GM21360 (cell line): Measurements from ENCODE around the gene LRRC7.

Experiments
- ATAC-seq: cut with Tn5 transposase; IDR thresholded peaks from one replicate; pipeline ENCODE4 v1.9.1; 2021; ENCODE audit warnings: mild to moderate bottlenecking, moderate library complexity; ENCODE audit not compliant: unreplicated experiment

LRRC7 gene

DNA sequence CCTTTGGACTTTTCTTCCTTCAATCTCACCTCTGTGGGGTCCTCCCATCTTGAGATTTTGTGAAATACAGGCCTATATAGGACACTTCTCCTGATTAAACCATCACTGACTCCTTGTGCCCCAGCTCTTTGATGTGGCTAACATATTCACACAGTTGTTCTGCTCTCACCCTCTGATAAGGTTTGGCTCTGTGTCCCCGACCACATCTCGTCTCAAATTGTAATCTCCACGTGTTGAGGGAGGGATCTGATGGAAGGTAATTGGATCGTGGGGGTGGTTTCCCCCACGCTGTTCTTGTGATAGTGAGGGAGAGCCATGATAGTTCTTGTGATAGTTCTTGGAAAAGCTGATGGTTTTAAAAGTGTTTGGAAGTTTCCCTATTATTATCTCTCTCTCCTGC, 19.7 kb downstream of the LRRC7 start:
- ATAC-seq: no peak

DNA sequence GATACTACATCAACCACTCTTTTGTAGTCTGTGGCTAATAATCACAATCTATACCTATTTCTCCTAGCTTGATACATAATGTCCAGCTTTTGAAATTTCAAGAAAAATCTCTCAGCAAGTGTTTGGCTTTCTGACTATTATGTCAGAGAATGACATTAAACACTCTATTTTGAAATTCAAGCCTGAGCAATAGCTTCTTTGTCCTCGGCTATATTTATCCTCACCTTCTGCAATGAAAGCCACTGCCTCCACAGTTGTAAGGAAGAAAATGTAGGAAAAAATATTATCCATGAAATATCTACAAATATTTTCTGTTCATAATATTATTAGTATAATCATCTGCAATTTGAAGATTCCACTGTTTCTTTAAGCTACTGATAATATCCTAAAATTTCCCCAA, 22.1 kb downstream of the LRRC7 start:
- no peak for ATAC-seq

DNA sequence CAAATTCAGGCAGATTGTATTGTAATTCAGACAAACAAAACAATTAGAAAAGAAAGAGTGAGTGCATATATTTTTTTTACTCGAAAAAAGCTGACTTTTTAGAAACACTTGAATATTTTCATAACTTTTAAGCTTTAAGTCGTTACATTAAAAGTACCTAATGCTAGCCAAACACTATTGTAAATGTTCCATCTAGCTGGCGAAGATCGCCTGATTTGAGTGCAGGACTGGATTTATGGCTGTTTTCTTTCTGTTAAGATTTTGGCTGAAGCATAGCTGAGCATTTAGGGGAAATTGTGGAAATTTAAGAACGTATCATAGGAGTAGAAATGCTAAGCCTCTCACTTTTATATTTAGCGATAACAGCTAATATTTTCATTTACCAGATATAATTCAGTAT, 24.6 kb downstream of the LRRC7 start:
- ATAC-seq: no peak

DNA sequence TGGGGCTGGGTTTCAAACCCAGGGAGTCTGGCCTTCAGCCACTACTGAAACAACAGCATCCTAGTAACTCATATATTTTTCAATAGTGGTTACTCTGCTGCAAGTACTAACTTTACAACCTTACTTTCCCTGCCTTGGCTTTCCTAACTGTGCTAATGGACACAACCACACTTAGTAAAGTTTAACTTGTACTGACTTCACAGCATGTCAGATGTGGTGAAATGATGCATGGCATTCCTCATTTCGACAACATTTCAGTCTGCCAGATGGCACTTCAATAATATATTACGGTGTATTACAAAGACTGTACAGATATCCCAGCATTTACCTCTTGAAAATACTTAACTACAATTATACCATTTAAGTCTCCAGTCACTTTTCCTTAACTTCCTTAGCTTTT, 27.8 kb downstream of the LRRC7 start:
- no peak for ATAC-seq

DNA sequence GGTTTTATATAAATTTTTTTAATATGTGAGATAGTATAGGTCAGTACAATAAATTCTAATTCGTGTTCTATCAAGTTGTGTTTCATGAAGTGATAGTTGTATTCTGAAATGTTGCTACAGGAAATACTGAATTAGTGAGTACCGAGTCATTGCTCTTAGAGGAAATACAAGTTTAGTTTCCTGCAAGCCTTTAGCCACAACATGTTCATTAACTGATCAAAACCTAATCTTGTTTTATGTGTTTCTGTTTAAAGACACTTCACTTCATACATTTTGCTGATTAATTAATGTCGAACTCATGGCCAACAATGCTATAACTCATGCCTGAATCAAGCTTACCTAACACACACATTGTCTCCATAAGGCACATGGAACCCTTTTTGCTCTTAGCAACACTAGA, 43.6 kb downstream of the LRRC7 start:
- ATAC-seq: no peak

DNA sequence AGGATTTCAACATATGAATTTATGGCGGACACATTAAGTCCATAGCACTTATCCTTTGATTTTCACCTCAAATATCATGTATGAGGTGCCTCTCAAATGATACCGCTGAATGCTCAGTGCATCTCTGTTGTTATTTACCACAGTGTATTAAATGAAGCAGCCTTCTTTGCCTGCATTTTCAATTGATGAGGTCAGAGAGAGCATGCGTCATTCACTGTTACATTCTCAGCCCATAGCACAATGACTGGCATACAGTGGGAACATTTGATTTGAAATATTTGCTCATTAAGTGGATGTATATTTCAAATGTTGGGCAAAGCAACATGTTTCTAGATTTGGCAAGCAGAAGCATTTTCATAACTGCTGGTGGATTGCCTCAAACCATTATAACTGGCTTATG, 45.7 kb downstream of the LRRC7 start:
- no peak for ATAC-seq

DNA sequence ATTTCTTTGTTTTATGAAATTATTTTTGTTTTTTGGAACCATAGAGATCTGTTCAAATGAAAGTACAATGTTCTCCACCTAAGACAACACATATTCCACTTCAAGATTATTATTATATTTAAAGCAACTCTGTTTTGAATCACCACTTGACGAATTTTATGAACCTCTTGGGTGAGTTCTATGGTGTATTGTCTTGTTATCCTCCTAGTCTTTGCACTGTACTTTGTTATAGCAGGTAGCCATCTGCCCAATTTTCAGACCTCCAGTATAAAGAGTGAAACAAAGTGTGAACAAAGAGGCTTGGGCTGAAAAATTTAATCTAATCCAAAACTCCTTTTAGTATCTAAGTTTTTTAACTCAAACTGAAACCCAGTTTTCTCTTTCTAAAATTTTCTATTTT, 71.0 kb downstream of the LRRC7 start:
- no peak for ATAC-seq

DNA sequence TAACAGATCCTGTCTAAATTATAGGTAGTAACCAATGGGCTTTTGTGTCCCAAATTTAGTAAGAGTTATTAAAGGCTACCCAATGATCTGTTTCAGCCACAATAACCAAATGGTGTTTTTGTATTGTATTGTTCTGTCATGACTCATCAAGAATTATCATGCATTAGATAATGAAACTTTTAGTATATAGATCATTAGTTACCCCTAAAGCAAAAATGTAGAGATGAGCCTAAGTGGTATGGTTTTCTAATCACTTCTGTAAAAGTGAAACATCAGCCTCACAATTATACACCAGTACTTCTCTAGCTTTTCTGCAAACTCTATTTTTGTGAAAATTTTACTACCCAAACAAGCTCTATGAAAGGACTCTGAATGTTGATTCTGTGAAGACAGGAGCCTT, 71.4 kb downstream of the LRRC7 start:
- ATAC-seq: no peak

DNA sequence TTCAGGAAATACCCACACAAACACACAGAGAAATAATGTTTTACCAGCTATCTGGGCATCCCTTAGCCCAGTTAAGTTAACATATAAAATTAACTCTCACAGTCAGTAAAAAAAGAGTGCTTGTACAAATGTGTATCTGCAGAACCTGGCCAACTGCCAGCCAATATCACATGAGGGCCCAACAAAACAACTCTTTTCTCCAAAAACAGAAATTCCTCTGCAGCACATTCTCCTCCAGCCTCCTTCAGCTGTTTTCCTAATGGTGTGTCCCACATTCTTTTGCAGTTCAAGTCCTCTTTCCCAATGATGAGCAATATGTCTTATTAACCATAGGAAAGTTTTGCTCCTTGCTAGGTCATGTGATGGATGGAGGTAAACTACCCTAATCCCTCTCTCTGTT, 75.5 kb downstream of the LRRC7 start:
- ATAC-seq: no peak

DNA sequence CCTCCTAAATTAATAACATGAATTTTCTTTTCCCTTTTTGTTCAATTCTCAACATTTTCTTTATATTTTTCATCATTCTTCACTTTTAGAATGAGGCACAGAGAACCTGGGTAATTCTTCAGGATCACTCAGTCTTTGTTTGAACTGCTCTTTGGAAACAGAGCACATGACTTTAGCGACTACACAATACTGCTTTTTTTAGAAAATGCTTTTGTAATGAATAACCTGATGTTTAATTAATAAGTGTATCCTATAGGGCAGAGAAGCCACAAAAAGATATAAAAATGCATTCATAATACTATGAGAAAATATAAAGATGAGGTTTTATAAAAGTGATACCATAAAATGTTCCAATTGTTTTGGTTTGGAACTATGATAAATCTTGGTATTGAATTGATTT, 77.8 kb downstream of the LRRC7 start:
- ATAC-seq: no peak

DNA sequence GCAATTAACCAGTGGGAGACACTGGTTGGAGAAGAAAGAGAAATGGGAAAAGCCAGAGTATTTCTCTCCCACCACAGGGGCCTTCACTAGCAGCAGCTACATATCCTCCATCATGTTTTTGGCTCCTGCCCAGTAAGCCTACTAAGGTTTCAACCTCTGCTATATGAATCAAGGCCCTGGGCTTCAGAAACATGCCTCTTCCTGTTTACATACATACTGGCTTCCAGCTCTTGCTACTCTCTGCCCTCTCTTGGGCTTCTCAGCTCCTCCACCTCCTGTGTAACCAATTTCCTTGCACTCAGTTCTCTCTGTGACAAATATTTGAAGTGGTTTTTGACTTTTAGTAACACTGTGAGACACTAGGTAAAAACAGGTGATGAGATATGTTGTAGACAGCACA, 80.8 kb downstream of the LRRC7 start:
- ATAC-seq: no peak

DNA sequence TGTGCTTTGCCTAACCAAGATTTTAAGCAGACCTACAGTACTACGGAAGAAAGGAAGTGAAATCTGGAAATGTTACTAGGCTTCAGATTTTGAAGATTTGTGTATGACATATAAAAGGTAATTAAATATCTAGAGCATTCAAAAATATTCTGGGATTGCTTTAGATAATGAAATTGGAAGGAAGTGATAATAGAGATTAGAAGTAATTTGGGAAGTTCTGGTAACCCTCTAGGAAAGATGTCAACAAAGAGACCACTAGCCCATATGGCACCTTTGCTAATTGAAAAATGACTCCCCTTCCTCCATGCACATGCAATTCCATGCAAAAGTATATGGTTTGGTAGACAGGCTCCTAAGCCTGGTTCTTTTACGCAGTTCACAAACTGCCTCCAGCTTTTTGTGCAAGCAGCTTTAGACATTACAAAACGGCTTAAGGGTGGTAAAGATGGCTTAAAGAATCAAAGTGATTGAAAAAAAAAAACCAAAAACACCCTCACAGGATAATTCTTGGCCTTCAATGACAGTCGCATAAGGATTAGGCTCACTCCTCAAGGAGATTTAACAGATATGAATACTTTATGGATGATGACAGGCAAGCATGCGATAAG, 81.8 kb downstream of the LRRC7 start:
- no peak for ATAC-seq

DNA sequence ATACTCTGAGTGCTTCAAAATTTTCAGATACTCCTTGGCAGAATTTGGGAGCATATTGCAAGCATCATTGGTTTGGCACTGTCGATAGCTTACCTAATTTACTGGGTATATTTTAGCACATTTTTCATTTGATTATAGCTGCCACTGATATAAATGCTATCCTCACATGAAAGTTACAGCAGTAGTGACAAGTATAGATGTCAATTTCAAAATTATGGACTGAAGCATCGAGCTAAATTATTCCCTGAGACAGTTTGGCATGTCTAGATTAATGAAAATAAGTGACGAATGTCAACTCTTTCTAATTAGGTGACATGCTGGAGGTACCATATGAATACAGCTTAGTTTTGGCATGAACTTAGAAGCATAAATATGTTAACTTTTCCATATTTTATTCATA, 83.1 kb downstream of the LRRC7 start:
- no peak for ATAC-seq

DNA sequence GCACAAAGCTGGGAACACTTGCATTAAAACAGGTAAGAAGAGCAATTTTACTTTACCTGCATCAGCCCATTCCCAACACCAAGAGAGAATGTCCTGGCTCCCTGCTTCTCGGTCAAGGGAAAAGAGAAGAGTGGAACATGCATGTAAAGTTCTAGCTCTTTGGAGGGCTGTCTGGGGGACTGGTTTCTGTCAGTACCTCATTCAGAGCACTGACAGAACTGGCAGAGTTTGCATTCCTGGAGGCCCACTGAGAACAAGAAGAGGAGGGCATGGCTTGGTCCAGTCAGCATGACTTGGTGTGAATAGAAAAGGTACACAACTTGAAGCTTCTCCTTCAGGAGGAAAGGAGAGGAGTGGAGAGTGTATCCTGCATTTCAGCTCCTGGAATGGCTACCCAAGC, 83.9 kb downstream of the LRRC7 start:
- ATAC-seq: no peak

DNA sequence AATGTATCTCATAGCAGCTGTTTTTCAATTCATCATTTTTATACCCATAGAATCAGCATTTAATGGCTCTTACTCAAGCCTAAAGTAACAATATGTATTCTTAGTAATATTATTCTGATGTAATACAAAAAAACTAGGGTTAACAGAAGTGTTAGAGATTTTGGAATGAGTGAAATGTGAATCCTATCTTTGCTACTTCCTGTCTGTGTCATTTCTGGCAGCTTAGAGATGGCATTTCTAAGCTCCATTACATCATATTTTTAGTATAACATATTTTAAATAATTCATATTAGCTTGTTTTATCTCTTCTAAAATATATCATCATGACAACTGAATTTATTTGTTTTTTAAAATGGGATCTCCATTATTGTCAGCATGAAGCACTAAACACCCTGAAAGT, 90.2 kb downstream of the LRRC7 start:
- no peak for ATAC-seq

DNA sequence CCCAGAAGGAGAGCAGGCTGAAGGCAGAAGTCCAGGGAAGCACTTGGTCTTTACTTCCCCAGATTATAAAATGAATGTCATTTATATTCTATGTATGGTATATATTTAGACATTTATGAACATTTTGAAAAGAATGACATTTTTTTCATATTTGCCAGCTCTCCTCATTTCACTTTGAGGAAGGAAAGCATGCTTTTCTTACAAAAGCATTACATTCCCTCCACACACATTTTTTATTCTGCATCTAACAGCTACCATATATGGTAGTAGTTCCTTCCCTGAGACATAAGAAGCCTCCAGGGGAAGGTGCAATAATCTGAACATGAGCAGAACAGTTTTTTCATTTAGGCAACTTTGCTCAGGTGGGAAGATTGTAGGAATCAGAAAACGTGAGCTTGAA, 94.0 kb downstream of the LRRC7 start:
- ATAC-seq: no peak

DNA sequence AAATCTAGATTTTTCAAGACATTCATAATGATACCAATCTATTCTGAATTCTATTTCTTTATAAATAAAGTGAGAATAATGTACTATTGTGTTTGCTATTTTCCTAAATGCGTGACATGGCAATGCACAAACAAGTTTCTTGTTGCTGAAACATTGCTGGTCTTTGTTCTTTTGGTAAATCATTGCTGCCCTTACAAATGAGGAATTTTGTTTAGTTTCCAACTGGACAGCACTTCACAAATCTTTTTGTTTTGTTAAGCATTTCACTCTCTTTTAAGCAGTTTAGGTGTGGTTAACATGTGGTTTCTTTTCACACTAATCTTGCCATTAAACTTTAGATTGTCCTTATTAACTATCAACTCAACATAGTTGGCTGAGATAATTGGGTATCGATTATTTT, 94.6 kb downstream of the LRRC7 start:
- ATAC-seq: no peak

DNA sequence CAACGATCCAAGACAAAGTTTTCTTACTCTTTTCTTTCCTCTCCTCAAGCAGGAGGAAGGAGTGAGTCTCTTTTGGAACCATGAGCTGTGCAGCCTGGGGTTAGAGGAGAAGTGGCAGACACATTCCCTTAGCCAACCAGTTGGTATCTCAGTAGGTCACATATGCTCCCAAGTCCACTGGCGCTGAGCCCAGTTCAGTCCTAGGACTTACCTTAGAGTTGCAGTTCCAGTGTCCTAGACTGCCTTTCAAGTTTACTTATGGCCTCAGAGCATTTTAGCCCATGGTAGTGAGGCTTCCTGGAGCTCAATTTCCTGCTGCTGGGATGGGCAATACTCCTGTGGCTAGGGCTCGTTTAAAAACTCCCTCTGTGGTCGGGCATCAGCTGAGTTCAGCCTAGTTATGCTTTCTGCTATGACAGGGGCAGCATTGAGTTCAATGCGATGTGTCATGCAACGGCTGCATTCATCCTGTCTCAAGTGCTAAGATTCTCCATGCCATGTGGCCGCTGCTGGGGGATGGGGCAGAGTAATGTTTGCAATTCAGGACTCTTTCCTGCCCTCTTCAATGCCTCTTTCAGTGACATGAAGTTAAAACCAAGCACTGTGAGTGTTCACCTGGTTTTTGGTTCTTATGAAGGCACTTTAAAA, 103.8 kb downstream of the LRRC7 start:
- ATAC-seq: no peak

DNA sequence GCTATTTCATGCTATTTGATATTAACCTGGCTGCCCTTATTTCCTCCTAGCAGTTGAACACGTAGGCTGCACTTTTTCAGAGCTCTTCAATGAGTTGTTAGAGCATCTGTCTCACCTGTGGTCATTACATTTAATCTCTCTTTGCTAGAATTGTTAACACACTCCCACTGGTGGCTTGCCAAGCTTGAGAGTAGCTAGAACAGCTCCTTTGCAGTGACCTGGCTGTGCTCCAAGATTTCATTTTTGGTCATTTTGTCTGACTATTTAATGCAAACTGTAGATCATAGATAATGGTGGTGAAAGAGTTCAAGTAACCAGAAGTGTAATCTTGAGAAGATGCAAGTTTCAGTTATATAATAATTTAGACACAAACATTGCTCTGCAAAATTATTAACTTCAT, 105.6 kb downstream of the LRRC7 start:
- no peak for ATAC-seq

DNA sequence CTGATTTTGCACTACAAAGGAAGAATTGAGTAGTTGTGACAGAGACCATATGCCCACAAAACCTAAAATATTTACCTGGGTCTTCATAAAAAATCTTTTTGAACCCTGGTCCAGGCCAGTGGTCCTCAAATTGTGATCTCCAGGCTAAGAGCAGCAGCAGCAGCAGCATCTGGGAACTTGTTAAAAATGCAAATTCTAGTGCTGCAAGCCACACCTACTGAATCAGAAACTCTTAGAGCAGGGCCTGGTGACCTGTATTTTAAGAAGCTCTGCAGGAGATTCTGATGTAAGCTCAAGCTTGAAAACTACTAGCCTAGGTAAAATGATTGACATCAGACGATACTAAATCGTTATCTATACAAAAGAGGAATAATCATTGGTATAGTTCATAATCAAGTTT, 112.2 kb downstream of the LRRC7 start:
- no peak for ATAC-seq

DNA sequence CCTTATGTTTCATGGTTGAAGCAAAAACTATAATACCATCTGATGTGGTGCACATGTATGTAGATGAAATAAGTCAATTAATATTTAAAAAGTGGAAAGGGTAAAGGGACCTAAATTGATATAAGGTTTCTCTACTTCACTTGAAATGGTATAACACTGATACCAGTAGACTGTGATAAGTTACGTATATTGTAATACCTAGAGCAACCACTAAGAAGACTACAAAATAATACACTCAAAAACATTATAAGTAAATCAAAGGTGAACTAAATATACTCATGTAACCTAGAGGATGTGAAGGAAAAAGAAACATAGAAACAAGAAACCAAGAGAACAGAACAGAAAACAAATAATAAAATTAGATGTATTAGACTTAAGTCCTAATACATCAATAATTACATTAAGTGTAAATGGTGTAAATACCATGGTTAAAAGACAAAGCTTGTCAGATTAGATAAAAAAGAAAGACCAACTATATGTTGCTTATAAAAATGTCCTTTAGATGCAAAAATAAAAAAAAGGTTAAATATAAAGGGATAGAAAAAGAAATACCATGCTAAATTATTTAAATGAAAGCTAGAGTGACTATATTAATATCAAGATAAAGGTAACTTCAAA, 118.8 kb downstream of the LRRC7 start:
- ATAC-seq: no peak

DNA sequence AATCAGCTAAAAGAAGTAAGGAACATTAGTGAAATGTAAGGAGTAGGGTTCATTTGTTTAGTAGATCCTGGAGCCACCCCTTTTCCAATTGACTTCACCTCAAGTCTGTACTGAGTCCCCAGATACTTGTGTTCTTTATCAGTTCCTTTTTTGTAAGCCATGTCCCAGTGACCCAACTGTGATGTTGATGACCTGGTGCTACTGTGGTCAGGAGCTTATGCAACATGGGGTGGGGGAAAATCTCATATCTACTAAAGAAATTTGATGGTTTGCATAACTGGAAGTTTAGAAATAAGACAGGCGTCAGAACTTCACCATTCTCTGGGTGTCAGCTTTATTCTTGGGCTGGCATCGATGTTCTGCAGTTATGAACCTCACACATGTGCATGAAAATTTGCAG, 120.5 kb downstream of the LRRC7 start:
- ATAC-seq: no peak

DNA sequence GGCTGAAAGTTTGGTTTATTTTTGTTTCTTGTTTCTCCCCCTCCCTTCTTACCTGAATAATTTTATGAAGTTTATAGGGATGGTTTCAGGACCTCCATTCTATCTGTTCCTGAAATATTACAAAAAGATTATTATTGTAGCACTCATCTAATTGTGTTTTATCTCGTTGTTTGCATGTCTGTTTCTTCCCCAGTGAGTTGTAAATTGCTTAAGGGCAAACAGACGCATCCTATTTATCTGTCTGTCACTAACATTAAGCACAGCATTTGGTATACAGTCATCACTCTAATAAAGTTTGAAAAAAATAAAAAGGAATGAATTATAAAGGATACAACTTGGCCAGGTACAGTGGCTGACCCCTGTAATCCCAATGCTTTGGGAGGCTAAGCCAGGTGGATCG, 123.5 kb downstream of the LRRC7 start:
- no peak for ATAC-seq
